HG03159 (cell line): ENCODE measurements around the gene PPARD.

Experiments used
- ATAC-seq: cut with Tn5 transposase; IDR thresholded peaks from one replicate; pipeline ENCODE4 v1.9.1; 2021; ENCODE audit warnings: mild to moderate bottlenecking, moderate library complexity; ENCODE audit not compliant: unreplicated experiment

The PPARD gene

GRCh38 chr6:35354361-35355135 is 12.2 kb downstream of the PPARD start:
- no peak for ATAC-seq

DNA sequence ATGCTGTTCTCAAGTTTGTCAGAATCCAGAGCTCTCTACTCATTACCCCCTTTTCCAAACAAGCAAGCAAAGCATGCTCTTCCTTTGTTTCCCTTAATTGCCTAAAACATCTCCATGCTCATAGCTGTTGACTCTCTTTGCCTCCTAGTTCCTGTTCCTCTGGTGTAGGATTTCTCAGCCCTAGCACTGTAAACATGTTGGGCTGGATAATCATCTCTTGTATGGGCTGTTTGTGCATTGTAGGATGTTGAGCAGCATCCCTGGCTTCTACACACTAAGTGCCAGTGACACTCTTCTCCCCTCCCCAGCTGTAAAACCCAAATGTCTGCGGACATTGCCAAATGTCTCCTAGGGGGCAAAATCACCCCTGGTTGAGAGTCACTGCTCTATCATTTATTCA is 14.0 kb downstream of the PPARD start:
- no peak for ATAC-seq

GRCh38 chr6:35357677-35358076 is 15.3 kb downstream of the PPARD start:
- no peak for ATAC-seq

DNA sequence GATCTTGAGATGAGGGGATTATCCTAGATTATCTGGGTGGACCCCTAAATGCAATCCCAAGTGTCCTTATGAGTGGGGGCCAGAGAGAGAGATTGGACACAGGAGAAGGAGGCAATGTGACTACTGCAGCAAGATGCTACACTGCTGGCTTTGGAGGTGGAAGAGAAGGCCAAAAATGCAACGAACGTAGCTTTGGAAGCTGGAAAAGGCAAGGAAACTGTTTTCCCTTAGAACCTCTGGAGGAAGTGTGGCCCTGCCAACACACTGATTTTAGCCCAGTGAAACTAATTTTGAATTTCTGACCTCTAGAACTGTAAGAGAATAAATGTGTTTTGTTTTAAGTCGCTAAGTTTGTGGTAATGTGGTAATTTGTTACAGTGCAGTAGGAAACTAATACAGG is 15.7 kb downstream of the PPARD start:
- no peak for ATAC-seq

DNA sequence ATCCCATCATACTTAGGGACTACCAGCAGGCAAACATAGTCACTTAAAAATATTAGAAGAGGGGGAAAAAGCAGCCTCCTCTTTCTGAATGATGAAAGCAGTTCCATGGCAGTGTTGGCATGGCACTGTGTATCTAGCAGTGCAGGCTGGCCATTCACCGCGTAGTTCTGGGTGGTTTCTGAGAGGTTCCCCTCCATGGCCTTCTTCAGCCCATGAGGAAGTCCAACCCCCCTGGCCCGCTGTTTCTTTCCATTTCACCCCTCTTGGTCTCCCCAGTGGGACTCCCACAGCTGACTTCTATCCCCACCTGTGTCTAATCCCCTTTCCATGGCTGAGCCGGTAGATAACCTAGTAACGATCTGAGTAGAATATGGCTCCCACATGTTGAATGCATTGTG is 17.0 kb downstream of the PPARD start:
- ATAC-seq, result no peak

DNA sequence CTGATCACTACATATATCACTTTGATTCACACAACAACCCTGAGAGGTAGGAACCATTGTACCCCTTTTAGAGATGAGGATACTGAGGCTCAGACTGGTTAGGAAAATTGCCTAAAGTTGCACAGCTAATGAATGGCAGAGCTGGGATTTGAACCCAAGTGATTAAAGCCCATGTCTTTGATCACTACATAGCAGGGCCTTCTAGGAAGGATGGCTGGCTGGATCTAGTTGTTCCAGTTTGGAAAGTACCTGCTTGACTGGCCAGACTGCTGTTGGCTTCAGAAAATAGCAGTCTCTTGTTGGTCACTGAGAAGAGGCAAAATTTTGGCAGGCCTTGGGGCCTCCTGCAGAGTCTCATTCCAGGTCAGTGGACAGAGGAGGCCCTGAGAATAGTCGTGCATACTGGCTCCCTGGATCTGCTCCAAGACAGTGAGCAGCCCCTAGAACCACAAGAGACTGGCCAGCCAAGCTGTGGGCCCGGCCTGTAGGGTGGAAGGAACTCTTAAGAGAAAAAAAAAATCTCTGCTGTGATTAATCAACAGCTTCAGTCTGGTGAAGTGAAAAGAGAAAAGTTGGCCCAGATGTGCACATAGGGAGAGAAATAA is 17.5 kb downstream of the PPARD start:
- ATAC-seq, result no peak

GRCh38 chr6:35360349-35361138 is 18.2 kb downstream of the PPARD start:
- no peak for ATAC-seq

- ATAC-seq, result no peak
Measured at GRCh38 chr6:35362200-35362599, 19.8 kb downstream of the PPARD start.

DNA sequence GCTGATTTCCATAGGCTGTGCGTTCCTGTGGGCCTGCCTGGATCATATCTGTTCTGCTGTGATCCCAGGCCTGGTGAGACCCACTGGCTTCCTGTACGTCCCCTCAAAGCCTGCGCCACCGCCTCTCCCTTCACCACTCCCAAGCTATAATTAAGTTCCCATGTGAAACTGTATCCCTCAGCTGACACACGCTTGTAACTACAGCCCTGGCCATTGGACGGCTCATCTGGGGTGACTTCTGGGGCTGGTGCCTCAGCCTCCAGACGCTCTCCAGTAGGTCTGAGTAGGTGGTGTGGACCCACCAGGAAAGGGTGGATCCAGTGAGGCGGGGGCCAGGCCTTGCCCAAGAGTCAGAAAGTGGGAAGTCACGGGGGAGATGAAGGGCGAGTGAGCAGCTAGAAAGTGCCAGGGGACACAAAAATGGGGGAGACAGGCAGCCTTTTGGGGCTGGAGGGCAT is 21.0 kb downstream of the PPARD start:
- ATAC-seq, result no peak

- ATAC-seq, result no peak
Measured at GRCh38 chr6:35365594-35366203, 23.3 kb downstream of the PPARD start.

DNA sequence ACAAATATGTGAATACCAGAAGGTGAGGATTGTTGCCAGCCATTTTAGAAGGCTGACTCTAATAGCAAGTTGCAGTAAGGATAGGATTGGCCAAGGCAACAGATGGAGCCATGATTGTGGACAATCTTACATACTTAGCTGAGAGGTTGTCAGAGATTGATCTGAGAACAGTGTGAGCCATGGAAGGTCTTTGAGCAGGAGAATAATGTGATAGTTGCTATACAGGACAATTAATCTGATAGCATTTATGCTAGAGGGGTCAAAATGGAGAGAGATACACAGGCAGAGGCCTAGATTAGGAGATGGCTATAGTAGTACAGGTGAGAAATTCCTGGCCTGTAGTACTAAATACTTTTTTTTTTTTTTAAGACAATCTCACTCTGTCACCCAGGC is 23.8 kb downstream of the PPARD start:
- no peak for ATAC-seq

GRCh38 chr6:35367646-35368037 is 25.3 kb downstream of the PPARD start:
- no peak for ATAC-seq

DNA sequence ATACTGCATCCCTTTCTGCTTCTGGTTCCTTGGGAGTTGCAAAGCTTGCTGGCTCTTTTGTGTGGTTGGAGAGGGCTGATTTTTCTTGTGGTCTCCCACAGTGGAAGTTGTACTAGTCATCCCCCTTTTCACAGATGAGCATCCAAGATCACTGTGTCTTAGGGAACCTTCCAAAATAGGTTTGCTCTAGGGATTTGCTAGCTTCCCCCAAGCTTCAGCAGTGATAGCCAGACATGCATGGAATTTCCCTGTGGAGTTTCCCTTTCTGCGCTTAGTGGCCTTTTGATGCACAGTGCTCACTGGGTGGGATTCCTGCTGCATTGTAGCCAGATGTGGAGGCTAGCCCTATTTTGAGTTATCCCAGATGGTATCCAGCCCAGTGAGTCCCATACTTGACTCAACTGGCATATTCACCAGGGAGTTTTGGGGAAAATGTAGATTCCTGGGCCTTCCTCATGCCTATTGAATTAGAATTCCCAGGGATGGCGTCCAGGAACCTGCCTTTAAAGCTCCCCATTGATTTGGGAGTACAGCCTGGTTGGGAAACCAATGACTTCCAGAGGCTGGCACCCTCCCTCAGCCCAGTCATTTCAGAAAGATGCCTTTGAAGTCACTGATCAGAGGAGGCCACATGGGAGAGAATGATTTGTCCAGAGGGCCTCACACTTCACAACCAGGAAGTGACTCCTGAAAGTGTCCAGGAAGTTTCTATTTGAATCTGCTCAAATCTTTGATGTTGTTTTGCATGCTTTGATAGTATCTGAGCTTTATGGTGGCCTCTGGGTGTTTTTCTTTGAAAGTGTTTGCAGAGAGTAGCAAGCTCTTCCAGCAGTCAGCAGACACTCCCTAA is 25.9 kb downstream of the PPARD start:
- ATAC-seq, result no peak

DNA sequence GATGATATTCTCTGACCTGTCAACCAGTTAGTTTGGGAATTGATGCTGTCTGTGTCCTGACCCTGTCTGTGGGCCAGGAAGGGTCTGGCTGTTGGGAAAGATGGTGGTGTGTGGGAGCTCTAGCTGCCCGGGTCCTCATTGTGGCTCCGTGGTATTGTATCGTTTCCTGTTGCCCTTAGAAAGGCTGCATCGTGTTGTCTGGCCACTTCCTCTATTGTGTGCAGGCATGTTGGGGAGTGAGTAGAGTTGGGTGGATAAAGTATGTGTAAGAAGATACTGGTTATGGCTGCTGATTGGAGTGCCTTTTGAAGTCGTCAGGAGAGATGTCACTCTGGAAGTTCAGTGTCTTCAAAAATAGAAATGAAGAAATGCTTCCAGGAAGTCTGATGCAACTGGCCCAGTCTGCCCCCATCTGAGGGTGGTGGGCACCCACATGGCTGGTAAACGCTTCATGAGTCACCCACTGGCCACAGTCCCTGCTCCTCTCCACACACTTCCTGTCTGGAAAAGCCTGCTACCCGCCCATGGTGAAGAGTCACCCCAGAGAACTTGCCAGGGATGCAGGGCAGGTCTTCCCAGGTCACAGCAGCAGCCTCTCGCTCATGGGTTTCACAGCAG is 27.9 kb downstream of the PPARD start:
- peak; percentile 66 for ATAC-seq

- ATAC-seq, result no peak
Measured at GRCh38 chr6:35370785-35371493, 28.6 kb downstream of the PPARD start.

DNA sequence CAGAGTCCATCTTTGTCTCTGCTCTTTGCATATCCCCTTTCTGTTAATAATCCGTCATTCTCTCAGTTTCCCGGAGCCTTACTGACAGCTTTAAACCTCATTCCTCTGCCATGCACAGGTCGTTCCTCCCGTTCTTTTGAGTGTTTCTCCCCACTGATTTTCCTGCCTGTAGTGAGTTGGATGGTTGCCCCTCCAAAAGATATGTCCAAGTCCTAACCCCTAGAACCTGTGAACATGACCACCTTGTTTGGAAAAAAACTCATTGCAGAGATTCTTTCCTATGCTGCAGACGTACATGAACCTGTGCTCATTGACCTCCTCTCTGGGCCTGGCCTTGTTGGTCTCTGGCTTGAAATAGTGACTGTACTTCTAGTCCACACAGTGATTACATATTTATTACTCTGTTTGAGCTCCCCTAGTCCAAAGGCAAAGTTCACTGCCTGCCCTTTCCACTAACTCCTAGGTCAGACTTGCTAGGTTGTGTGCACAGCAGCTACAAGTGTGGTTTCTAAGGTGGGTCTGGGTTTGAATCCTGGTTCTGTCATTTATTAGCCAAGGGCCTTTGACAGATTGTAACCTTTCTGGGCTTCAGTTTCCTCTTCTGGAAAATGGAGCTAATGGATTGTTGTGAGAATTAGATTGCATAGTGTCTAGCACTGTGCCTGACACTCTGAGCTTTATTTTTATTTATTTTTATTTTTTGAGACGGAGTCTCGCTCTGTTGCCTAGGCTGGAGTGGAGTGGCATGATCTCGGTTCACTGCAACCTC is 29.3 kb downstream of the PPARD start:
- no peak for ATAC-seq

- ATAC-seq, result no peak
Measured at GRCh38 chr6:35372633-35373032, 30.3 kb downstream of the PPARD start.

DNA sequence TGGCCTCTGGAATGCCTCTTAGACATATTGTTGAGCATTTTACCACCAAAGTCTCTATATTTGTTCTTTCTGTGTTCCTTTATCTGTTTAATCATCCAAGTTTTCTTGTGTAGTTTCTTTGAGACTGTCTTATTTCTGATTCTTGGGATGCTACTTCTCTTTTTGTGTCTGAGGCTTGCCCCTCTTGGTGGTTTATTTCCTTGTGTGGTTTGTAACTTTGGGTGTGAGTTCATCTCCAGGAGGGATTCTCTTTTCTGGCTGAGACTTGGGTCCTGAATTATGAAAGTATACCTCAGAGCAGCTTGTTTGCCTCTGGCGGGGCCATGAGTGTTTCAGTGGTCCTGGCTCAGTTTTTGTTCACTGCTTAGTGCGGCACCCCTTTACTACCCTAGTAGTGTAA is 33.9 kb downstream of the PPARD start:
- ATAC-seq, result no peak

- no peak for ATAC-seq
Measured at GRCh38 chr6:35377002-35377401, 34.6 kb downstream of the PPARD start.
